ENCODE results near the gene GET3. TPM values are rescaled to one million over a fixed set of nuclear protein-coding genes. Genes with fewer than 3 reads are reported as not detected.

The GET3 gene
- total and polyA plus RNA-seq, 2 donors (not counting 1 experiment from before 2014, with no cell fraction given), result 37.2 to 61.7 TPM

- CTCF ChIA-PET, result interaction anchor here (0.7 to 27.9 kb wide), 27 partner anchors 9 to 206 kb away, joined by 3 to 1147 read pairs (median 5); partner anchors contain the start of genes DHPS, GET3, HOOK2 and JUNB
- H2AFZ ChIP-seq (ENCODE audit: insufficient read depth, low read depth, low read length, poor library complexity, severe bottlenecking), result no peak overlapping the region
- no CpG with 5 or more reads among the region's 6 CpGs for WGBS (ENCODE audit: insufficient coverage)
- no peak for TF ChIP-seq EZH2 (IDR thresholded peaks at IDR 0.05; ENCODE audit: borderline replicate concordance, insufficient read depth, low read depth, low read length, poor library complexity, severe bottlenecking)
- TF ChIP-seq, protein P1, sequence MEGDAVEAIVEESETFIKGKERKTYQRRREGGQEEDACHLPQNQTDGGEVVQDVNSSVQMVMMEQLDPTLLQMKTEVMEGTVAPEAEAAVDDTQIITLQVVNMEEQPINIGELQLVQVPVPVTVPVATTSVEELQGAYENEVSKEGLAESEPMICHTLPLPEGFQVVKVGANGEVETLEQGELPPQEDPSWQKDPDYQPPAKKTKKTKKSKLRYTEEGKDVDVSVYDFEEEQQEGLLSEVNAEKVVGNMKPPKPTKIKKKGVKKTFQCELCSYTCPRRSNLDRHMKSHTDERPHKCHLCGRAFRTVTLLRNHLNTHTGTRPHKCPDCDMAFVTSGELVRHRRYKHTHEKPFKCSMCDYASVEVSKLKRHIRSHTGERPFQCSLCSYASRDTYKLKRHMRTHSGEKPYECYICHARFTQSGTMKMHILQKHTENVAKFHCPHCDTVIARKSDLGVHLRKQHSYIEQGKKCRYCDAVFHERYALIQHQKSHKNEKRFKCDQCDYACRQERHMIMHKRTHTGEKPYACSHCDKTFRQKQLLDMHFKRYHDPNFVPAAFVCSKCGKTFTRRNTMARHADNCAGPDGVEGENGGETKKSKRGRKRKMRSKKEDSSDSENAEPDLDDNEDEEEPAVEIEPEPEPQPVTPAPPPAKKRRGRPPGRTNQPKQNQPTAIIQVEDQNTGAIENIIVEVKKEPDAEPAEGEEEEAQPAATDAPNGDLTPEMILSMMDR (IDR thresholded peaks at IDR 0.05), result no peak
- peaks cover 11% of the 10 kb centered on the region for H3K4me1 Mint-ChIP-seq
- H3K36me3 ChIP-seq (replicated peaks in 1 of 2; ENCODE audit: control extremely low read depth in 1 of 2, control insufficient read depth in 1 of 2, extremely low read depth in 1 of 2, insufficient read depth in 2 of 2, low read length in 1 of 2), result peaks cover 0 to 4% of the 10 kb centered on the region in 2 experiments
- peaks cover 7 to 8% of the 10 kb centered on the region in 2 donors for H3K4me1 ChIP-seq (ENCODE audit: control insufficient read depth in 2 of 2, insufficient read depth in 2 of 2, low read length in 2 of 2)
- POLR2A ChIA-PET, result interaction anchor here (1.1 to 1.4 kb wide), 2 partner anchors 17 to 36 kb away, joined by 5 to 7 read pairs; no protein-coding TSS in a partner anchor
- ATAC-seq (ENCODE audit: low read depth) (no peak), DNase-seq (no peak)
- no peaks in the 10 kb centered on the region for H3K9me3 Mint-ChIP-seq (ENCODE audit: insufficient read depth)
- no peak overlapping the region for H3K27ac Mint-ChIP-seq
- peaks cover 0 to 22% (median 5%) of the 10 kb centered on the region in 4 experiments for H3K27me3 ChIP-seq (replicated peaks in 1 of 4; ENCODE audit: control extremely low read depth in 1 of 4, control insufficient read depth in 3 of 4, insufficient read depth in 4 of 4, low read length in 3 of 4)
- H3K27me3 Mint-ChIP-seq, result peaks cover 15% of the 10 kb centered on the region
- H4K20me1 ChIP-seq (ENCODE audit: control insufficient read depth, insufficient read depth, low read length, poor library complexity, severe bottlenecking), result no peaks in the 10 kb centered on the region
- no peaks in the 10 kb centered on the region for H3K79me2 ChIP-seq (ENCODE audit: control insufficient read depth, insufficient read depth, low read length)
- no peak overlapping the region for H3K4me3 ChIP-seq (ENCODE audit: control extremely low read depth in 1 of 5, extremely low read depth in 1 of 5, insufficient read depth in 1 of 5, low read depth in 2 of 5, low read length in 4 of 5)
- H3K4me3 Mint-ChIP-seq, result no peak overlapping the region
- H3K9ac ChIP-seq (ENCODE audit: low read length), result no peak overlapping the region
- H3K4me2 ChIP-seq (replicated peaks; ENCODE audit: low read depth, low read length, poor library complexity, severe bottlenecking), result no peak overlapping the region
- H3K9me3 ChIP-seq (ENCODE audit: control extremely low read depth in 1 of 3, control insufficient read depth in 2 of 3, insufficient read depth in 1 of 3, low read length in 2 of 3), result peaks cover 0 to 7% (median 0%) of the 10 kb centered on the region in 3 donors
- intact Hi-C loops (cut with micrococcal nuclease), result loop anchor here (1.0 kb wide), 2 partner anchors 37 to 88 kb away; no protein-coding TSS in a partner anchor
- no peak overlapping the region for H3K27ac ChIP-seq (ENCODE audit: low read length in 2 of 2)
Observed at GRCh38 chr19:12759686-12760085, 22.4 kb downstream of the GET3 start.

GRCh38 chr19:12763100-12763499 is 25.8 kb downstream of the GET3 start:
- Histone ChIP-seq H3K4me3 (ENCODE audit: control extremely low read depth in 1 of 5, extremely low read depth in 1 of 5, insufficient read depth in 1 of 5, low read depth in 2 of 5, low read length in 4 of 5) (no peak overlapping the region), H3K27me3 (replicated peaks in 1 of 4; ENCODE audit: control extremely low read depth in 1 of 4, control insufficient read depth in 3 of 4, insufficient read depth in 4 of 4, low read length in 3 of 4) (no peaks in the 10 kb centered on the region), H3K9me3 (ENCODE audit: control extremely low read depth in 1 of 3, control insufficient read depth in 2 of 3, insufficient read depth in 1 of 3, low read length in 2 of 3) (peaks cover 0 to 7% (median 0%) of the 10 kb centered on the region in 3 donors), H3K36me3 (replicated peaks in 1 of 2; ENCODE audit: control extremely low read depth in 1 of 2, control insufficient read depth in 1 of 2, extremely low read depth in 1 of 2, insufficient read depth in 2 of 2, low read length in 1 of 2) (peaks cover 0 to 5% of the 10 kb centered on the region in 2 experiments), H3K9ac (ENCODE audit: low read length) (no peak overlapping the region), H3K4me1 (ENCODE audit: control insufficient read depth in 2 of 2, insufficient read depth in 2 of 2, low read length in 2 of 2) (peaks cover 6 to 8% of the 10 kb centered on the region in 2 donors), H4K20me1 (ENCODE audit: control insufficient read depth, insufficient read depth, low read length, poor library complexity, severe bottlenecking) (no peaks in the 10 kb centered on the region), H3K79me2 (ENCODE audit: control insufficient read depth, insufficient read depth, low read length) (no peaks in the 10 kb centered on the region), H3K27ac (ENCODE audit: low read length in 2 of 2) (no peak overlapping the region), H2AFZ (ENCODE audit: insufficient read depth, low read depth, low read length, poor library complexity, severe bottlenecking) (no peak overlapping the region), H3K4me2 (replicated peaks; ENCODE audit: low read depth, low read length, poor library complexity, severe bottlenecking) (no peak overlapping the region)
- intact Hi-C loops (cut with micrococcal nuclease), result no loop called here
- POLR2A ChIA-PET, result interaction anchor here (1.0 kb wide), 1 partner anchor 33 kb away, joined by 4 read pairs; no protein-coding TSS in a partner anchor
- WGBS (ENCODE audit: insufficient coverage), result 97% methylated on average over 5 of the region's 11 CpGs
- Mint-ChIP-seq H3K9me3 (ENCODE audit: insufficient read depth) (no peaks in the 10 kb centered on the region), H3K4me1 (peaks cover 10% of the 10 kb centered on the region), H3K27ac (no peak overlapping the region), H3K27me3 (peaks cover 3% of the 10 kb centered on the region), H3K4me3 (no peak overlapping the region)
- no peak for TF ChIP-seq EZH2 (IDR thresholded peaks at IDR 0.05; ENCODE audit: borderline replicate concordance, insufficient read depth, low read depth, low read length, poor library complexity, severe bottlenecking)
- TF ChIP-seq, protein P1 (IDR thresholded peaks at IDR 0.05), result no peak
- ATAC-seq (ENCODE audit: low read depth) (no peak), DNase-seq (no peak)
- CTCF ChIA-PET, result interaction anchor here (0.5 to 27.9 kb wide), 14 partner anchors 9 to 199 kb away, joined by 3 to 1147 read pairs (median 4); partner anchors contain the start of genes BEST2, DNASE2, HOOK2 and JUNB
